SK-N-SH treated with all-trans-retinoic acid at 6 μM for 48 hours (cell line): ENCODE data around the gene SIK1.

Experiments
- ATAC-seq: fragments of 200-7000 bp; cut with Tn5 transposase; 3 replicates; pipeline ENCODE4 v1.9.1; 2020; ENCODE audit warnings: mild to moderate bottlenecking, moderate library complexity
- ARNTL ChIP-seq: fragments of 450-650 bp; formaldehyde crosslinking; IDR thresholded peaks from 2 replicates; pipeline ENCODE4 v1.5.0; 2020; ENCODE audit warnings: low read depth, mild to moderate bottlenecking, moderate library complexity, borderline replicate concordance
- BACH2 ChIP-seq: fragments of 250-450 bp; sonication (Bioruptor Pico); IDR thresholded peaks from 2 replicates; pipeline ENCODE4 v1.9.0; 2021; ENCODE audit warnings: mild to moderate bottlenecking, borderline replicate concordance
- CREB5 ChIP-seq: fragments of 250-450 bp; sonication (Bioruptor Pico); IDR thresholded peaks from 2 replicates; pipeline ENCODE4 v1.5.1; 2020; ENCODE audit warnings: low read depth, mild to moderate bottlenecking, moderate library complexity
- CSRNP3 ChIP-seq: fragments of 250-450 bp; sonication (Bioruptor Pico); IDR thresholded peaks from 2 replicates; pipeline ENCODE4 v1.5.1; 2021; ENCODE audit warnings: mild to moderate bottlenecking, moderate library complexity
- ESRRG ChIP-seq: fragments of 250-450 bp; sonication (Bioruptor Pico); IDR thresholded peaks from 2 replicates; pipeline ENCODE4 v1.6.1; 2021; ENCODE audit warnings: mild to moderate bottlenecking
- GLIS3 ChIP-seq: fragments of 250-450 bp; sonication (Bioruptor Pico); IDR thresholded peaks from 2 replicates; pipeline ENCODE4 v1.5.0; 2020; ENCODE audit warnings: mild to moderate bottlenecking, moderate library complexity
- ISL1 ChIP-seq: fragments of 250-450 bp; sonication (Bioruptor Pico); IDR thresholded peaks from 2 replicates; pipeline ENCODE4 v2.1.2; 2022; ENCODE audit warnings: mild to moderate bottlenecking, moderate library complexity
- OSR1 ChIP-seq: fragments of 250-450 bp; sonication (Bioruptor Pico); IDR thresholded peaks from 2 replicates; pipeline ENCODE4 v1.8.0; 2022; ENCODE audit warnings: moderate library complexity, mild to moderate bottlenecking, inconsistent platforms
- PATZ1 ChIP-seq: fragments of 250-450 bp; sonication (Bioruptor Pico); IDR thresholded peaks from 2 replicates; pipeline ENCODE4 v1.8.0; 2020; ENCODE audit warnings: mild to moderate bottlenecking, moderate library complexity, borderline replicate concordance
- POU6F1 ChIP-seq: fragments of 250-450 bp; sonication (Bioruptor Pico); IDR thresholded peaks from 2 replicates; pipeline ENCODE4 v1.8.0; 2021; ENCODE audit warnings: low read depth, mild to moderate bottlenecking, moderate library complexity, borderline replicate concordance
- PPARA ChIP-seq: fragments of 250-450 bp; sonication (Bioruptor Pico); IDR thresholded peaks from 2 replicates; pipeline ENCODE4 v1.5.0; 2020; ENCODE audit warnings: mild to moderate bottlenecking, borderline replicate concordance
- RARB ChIP-seq: fragments of 250-450 bp; sonication (Bioruptor Pico); IDR thresholded peaks from 2 replicates; pipeline ENCODE4 v1.8.0; 2021; ENCODE audit warnings: mild to moderate bottlenecking, moderate library complexity
- SNAI2 ChIP-seq: fragments of 250-450 bp; sonication (Bioruptor Pico); IDR thresholded peaks from 2 replicates; pipeline ENCODE4 v1.5.0; 2020; ENCODE audit warnings: mild to moderate bottlenecking, moderate library complexity
- TCF4 ChIP-seq: fragments of 250-450 bp; sonication (Bioruptor Pico); IDR thresholded peaks from 2 replicates; pipeline ENCODE4 v1.8.0; 2021; ENCODE audit warnings: mild to moderate bottlenecking, moderate library complexity, borderline replicate concordance
- TOX ChIP-seq: fragments of 250-450 bp; sonication (Bioruptor Pico); IDR thresholded peaks from 2 replicates; pipeline ENCODE4 v1.8.0; 2021; ENCODE audit warnings: mild to moderate bottlenecking, moderate library complexity, borderline replicate concordance
- TSHZ2 ChIP-seq: fragments of 250-450 bp; sonication (Bioruptor Pico); IDR thresholded peaks from 2 replicates; pipeline ENCODE4 v1.5.0; 2020; ENCODE audit warnings: mild to moderate bottlenecking, moderate library complexity
- ZC3H10 ChIP-seq: fragments of 250-450 bp; sonication (Bioruptor Pico); IDR thresholded peaks from 2 replicates; pipeline ENCODE4 v1.5.1; 2021; ENCODE audit warnings: mild to moderate bottlenecking, moderate library complexity
- ZFP3 ChIP-seq: fragments of 250-450 bp; sonication (Bioruptor Pico); IDR thresholded peaks from 2 replicates; pipeline ENCODE4 v1.5.0; 2020; ENCODE audit warnings: mild to moderate bottlenecking, moderate library complexity
- ZFP30 ChIP-seq: fragments of 450-650 bp; formaldehyde crosslinking; IDR thresholded peaks from 2 replicates; pipeline ENCODE4 v1.5.0; 2022; ENCODE audit warnings: mild to moderate bottlenecking, moderate library complexity
- ZNF70 ChIP-seq: fragments of 450-650 bp; formaldehyde crosslinking; IDR thresholded peaks from 2 replicates; pipeline ENCODE4 v1.5.0; 2020; ENCODE audit warnings: mild to moderate bottlenecking, moderate library complexity
- ZNF8 ChIP-seq: fragments of 450-650 bp; formaldehyde crosslinking; IDR thresholded peaks from 2 replicates; pipeline ENCODE4 v1.5.0; 2020; ENCODE audit warnings: mild to moderate bottlenecking, moderate library complexity

Gene SIK1

GRCh38 chr21:43376478-43376882 is 50.5 kb downstream of the SIK1 start (continued):
- no peak for TF ChIP-seq CSRNP3 (CRISPR knock-in tag)
- no peak for TF ChIP-seq ZNF70 (CRISPR knock-in tag)
- no peak for TF ChIP-seq GLIS3 (CRISPR knock-in tag)
- TF ChIP-seq ZNF8 (CRISPR knock-in tag) = no peak
- no peak for TF ChIP-seq CREB5
- TF ChIP-seq OSR1 (CRISPR knock-in tag) = no peak

GRCh38 chr21:43375837-43376477 is 51.0 kb downstream of the SIK1 start:
- ATAC-seq = no peak
- TF ChIP-seq TOX (no peak), ISL1 (CRISPR knock-in tag) (no peak), PATZ1 (CRISPR knock-in tag) (no peak), ESRRG (CRISPR knock-in tag) (no peak), ZFP3 (CRISPR knock-in tag) (no peak), TSHZ2 (CRISPR knock-in tag) (no peak)

- no peak for ATAC-seq
- TF ChIP-seq TOX (no peak), CSRNP3 (CRISPR knock-in tag) (no peak), ZNF70 (CRISPR knock-in tag) (no peak), ARNTL (CRISPR knock-in tag) (no peak), ISL1 (CRISPR knock-in tag) (no peak), ZNF8 (CRISPR knock-in tag) (no peak), CREB5 (no peak), POU6F1 (CRISPR knock-in tag) (no peak), ZFP30 (no peak), SNAI2 (no peak), RARB (CRISPR knock-in tag) (no peak), ZFP3 (CRISPR knock-in tag) (no peak), PATZ1 (CRISPR knock-in tag) (no peak), ZC3H10 (CRISPR knock-in tag) (no peak), PPARA (CRISPR knock-in tag) (no peak), TCF4 (CRISPR knock-in tag) (no peak), BACH2 (CRISPR knock-in tag) (no peak)
Measured at GRCh38 chr21:43375006-43375836, 51.7 kb downstream of the SIK1 start.
